NCI-H1105 (cell line): Measurements from ENCODE around the gene NAALADL2.
A peak's percentile ranks its signal among the peaks of the same experiment; 100 is the strongest.

Experiments
- DNase-seq: peaks from one replicate; lab custom pipeline; 2025; lab: John Stamatoyannopoulos, UW

The NAALADL2 gene

GRCh38 chr3:174859114-174859735, at the start of gene NAALADL2:
TSS of gene NAALADL2 (plus strand) at chr3:174859334.
- peak; percentile 30 for DNase-seq

- DNase-seq: no peak
These were observed 48.9 kb upstream of the NAALADL2 start for GRCh38 chr3:174810254-174810653.

GRCh38 chr3:174812172-174812862, 46.8 kb upstream of the NAALADL2 start:
- DNase-seq: no peak

- no peak for DNase-seq
These were observed 43.4 kb upstream of the NAALADL2 start for GRCh38 chr3:174815750-174816149.

- DNase-seq: no peak
These were observed 38.2 kb upstream of the NAALADL2 start for GRCh38 chr3:174820885-174821284.

GRCh38 chr3:174821477-174821876, 37.7 kb upstream of the NAALADL2 start:
- DNase-seq: peak; percentile 6

GRCh38 chr3:174822320-174822719, 36.8 kb upstream of the NAALADL2 start:
- DNase-seq: no peak

GRCh38 chr3:174826069-174826468, 33.1 kb upstream of the NAALADL2 start:
- no peak for DNase-seq

GRCh38 chr3:174844746-174845145, 14.4 kb upstream of the NAALADL2 start:
- DNase-seq: no peak

GRCh38 chr3:174846055-174846454, 13.1 kb upstream of the NAALADL2 start:
- DNase-seq: no peak

GRCh38 chr3:174854987-174855386, 4.1 kb upstream of the NAALADL2 start:
- DNase-seq: no peak

GRCh38 chr3:174857301-174857700, 1.8 kb upstream of the NAALADL2 start:
- DNase-seq: no peak

GRCh38 chr3:174858353-174858752, 781 bp upstream of the NAALADL2 start:
- no peak for DNase-seq

GRCh38 chr3:174859756-174860155, 622 bp downstream of the NAALADL2 start:
- DNase-seq: peak; percentile 49

- peak; percentile 23 for DNase-seq
These were observed 3.0 kb downstream of the NAALADL2 start for GRCh38 chr3:174862101-174862500.

GRCh38 chr3:174862666-174863065, 3.5 kb downstream of the NAALADL2 start:
- no peak for DNase-seq

- DNase-seq: no peak
These were observed 4.4 kb downstream of the NAALADL2 start for GRCh38 chr3:174863488-174863887.

- no peak for DNase-seq
These were observed 10.3 kb downstream of the NAALADL2 start for GRCh38 chr3:174869448-174869847.

GRCh38 chr3:174873832-174874657, 14.9 kb downstream of the NAALADL2 start:
- no peak for DNase-seq

GRCh38 chr3:174882789-174883188, 23.7 kb downstream of the NAALADL2 start:
- no peak for DNase-seq

- DNase-seq: no peak
These were observed 24.9 kb downstream of the NAALADL2 start for GRCh38 chr3:174883881-174884675.
